ENCODE data around the gene BOC. TPM values are rescaled to one million over a fixed set of nuclear protein-coding genes. Genes with fewer than 3 reads are reported as not detected.

Gene BOC
- total RNA-seq, 1 experiment from 2014 or later = 7.3 TPM

DNA sequence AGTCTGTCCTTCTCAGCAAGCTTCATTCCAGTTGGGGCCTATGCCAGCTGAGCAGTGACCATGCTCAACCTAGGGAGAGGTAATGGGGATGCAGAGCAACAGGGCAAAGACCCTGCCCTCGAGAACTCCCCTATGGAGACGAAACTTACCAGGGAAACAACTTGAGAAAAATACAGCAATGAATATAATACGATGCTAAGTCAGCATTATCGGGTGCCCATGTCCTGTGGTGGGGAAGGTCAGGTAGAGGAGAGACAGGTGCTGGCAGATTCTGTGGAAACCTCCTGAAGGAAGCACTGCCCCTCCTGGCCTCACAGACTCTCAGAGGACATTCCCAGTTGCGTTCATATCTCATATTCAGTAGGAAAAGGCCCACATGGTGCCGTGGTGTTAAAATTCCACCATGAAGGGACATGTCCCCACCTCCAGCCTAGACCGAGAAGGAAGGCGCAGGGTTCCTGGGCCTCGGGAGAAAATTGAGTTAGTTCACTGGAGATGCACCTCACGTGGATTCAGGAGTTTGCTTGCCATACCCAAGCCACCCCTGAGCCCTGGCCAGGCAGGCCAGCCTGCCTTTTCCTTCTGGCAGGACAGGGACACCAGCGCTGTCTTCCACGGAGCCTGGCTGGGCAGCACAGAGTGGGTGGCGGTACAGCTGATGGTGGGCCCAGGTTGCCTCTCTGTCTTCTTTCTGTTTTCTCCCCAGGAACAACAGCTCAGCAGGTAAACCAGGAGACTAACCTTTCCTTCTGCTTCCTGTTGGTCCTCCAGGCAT, 62.4 kb downstream of the BOC start:
- Histone ChIP-seq H3K27me3 (ENCODE audit: low read length) (no peaks in the 10 kb centered on the region), H3K79me2 (ENCODE audit: low read length) (no peaks in the 10 kb centered on the region), H3K4me2 (ENCODE audit: low read length) (no peak overlapping the region), H4K20me1 (ENCODE audit: low read length) (no peaks in the 10 kb centered on the region), H3K4me1 (ENCODE audit: insufficient read depth, low read length) (peaks cover 10% of the 10 kb centered on the region; the same call in 1 of the 2 replicates), H3K4me3 (ENCODE audit: low read length) (no peak overlapping the region), H3K27ac (ENCODE audit: low read length) (no peak overlapping the region), H3K36me3 (ENCODE audit: low read depth, low read length) (no peaks in the 10 kb centered on the region), H3F3A (ENCODE audit: low read length, unreplicated experiment) (no peaks in the 10 kb centered on the region), H3K9ac (ENCODE audit: low read length) (no peak overlapping the region), H3K9me3 (ENCODE audit: low read length) (no peaks in the 10 kb centered on the region), H3K9me2 (replicated peaks; ENCODE audit: low read length) (no peaks in the 10 kb centered on the region), H2AFZ (ENCODE audit: low read length) (no peak overlapping the region)
- TF ChIP-seq EZH2phosphoT487 (IDR thresholded peaks at IDR 0.05; ENCODE audit: borderline replicate concordance, low read length) = no peak
- no peak for TF ChIP-seq EZH2 (IDR thresholded peaks at IDR 0.05; ENCODE audit: low read length, unreplicated experiment)
- TF ChIP-seq, protein P1, sequence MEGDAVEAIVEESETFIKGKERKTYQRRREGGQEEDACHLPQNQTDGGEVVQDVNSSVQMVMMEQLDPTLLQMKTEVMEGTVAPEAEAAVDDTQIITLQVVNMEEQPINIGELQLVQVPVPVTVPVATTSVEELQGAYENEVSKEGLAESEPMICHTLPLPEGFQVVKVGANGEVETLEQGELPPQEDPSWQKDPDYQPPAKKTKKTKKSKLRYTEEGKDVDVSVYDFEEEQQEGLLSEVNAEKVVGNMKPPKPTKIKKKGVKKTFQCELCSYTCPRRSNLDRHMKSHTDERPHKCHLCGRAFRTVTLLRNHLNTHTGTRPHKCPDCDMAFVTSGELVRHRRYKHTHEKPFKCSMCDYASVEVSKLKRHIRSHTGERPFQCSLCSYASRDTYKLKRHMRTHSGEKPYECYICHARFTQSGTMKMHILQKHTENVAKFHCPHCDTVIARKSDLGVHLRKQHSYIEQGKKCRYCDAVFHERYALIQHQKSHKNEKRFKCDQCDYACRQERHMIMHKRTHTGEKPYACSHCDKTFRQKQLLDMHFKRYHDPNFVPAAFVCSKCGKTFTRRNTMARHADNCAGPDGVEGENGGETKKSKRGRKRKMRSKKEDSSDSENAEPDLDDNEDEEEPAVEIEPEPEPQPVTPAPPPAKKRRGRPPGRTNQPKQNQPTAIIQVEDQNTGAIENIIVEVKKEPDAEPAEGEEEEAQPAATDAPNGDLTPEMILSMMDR (conservative IDR thresholded peaks at IDR 0.05; ENCODE audit: low read depth, low read length) = no peak
- no peak for ATAC-seq
- intact Hi-C loops (cut with micrococcal nuclease) = no loop called here
- BruUV-seq (replicated peaks) = no TSS peak
- CTCF ChIA-PET = no interaction called here
- POLR2A ChIA-PET (ENCODE audit: unreplicated experiment) = no interaction called here
- no peak for DNase-seq

DNA sequence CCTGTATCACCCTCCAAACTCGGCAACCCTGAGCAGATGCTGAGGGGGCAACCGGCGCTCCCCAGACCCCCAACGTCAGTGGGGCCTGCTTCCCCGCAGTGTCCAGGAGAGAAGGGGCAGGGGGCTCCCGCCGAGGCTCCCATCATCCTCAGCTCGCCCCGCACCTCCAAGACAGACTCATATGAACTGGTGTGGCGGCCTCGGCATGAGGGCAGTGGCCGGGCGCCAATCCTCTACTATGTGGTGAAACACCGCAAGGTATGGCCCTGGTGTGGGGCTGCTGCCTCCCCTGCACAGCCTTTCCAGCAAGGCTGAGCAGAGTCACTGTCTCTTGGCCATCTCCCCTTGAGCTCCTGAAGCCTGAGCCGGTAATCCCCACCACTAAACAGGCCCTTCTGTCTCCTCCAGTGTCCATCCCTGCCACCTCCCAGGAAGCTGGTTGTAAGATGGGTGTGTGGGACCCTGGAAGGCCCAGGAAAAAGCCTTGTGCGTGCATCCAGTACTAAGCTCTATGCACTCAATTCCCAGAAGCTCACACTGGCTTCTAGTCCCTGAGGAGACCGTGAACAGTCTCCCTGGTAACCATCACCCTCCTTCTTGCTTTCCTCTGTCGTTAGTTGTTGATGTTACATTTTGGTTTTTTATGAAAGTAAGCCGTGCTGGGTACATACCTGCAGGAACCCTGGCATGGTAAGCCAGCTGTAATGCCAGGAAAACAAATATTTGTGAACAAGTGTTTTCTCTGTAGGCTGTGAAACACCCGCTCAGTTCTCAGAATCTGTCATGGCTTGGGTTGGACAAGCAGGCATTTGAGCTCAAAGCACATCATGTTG, 63.3 kb downstream of the BOC start:
- Histone ChIP-seq H3K36me3 (ENCODE audit: low read depth, low read length) (no peaks in the 10 kb centered on the region), H3K27me3 (ENCODE audit: low read length) (no peaks in the 10 kb centered on the region), H3F3A (ENCODE audit: low read length, unreplicated experiment) (no peaks in the 10 kb centered on the region), H3K9me3 (ENCODE audit: low read length) (no peaks in the 10 kb centered on the region), H3K4me2 (ENCODE audit: low read length) (no peak overlapping the region), H3K27ac (ENCODE audit: low read length) (no peak overlapping the region), H4K20me1 (ENCODE audit: low read length) (no peaks in the 10 kb centered on the region), H3K79me2 (ENCODE audit: low read length) (no peaks in the 10 kb centered on the region), H2AFZ (ENCODE audit: low read length) (no peak overlapping the region), H3K9me2 (replicated peaks; ENCODE audit: low read length) (no peaks in the 10 kb centered on the region), H3K4me1 (ENCODE audit: insufficient read depth, low read length) (peaks cover 10% of the 10 kb centered on the region; the same call in 1 of the 2 replicates), H3K4me3 (ENCODE audit: low read length) (no peak overlapping the region), H3K9ac (ENCODE audit: low read length) (no peak overlapping the region)
- POLR2A ChIA-PET (ENCODE audit: unreplicated experiment) = no interaction called here
- no TSS peak for BruUV-seq (replicated peaks)
- DNase-seq = no peak
- intact Hi-C loops (cut with micrococcal nuclease) = no loop called here
- TF ChIP-seq EZH2phosphoT487 (IDR thresholded peaks at IDR 0.05; ENCODE audit: borderline replicate concordance, low read length) = no peak
- TF ChIP-seq, protein P1 (conservative IDR thresholded peaks at IDR 0.05; ENCODE audit: low read depth, low read length) = no peak
- no peak for TF ChIP-seq EZH2 (IDR thresholded peaks at IDR 0.05; ENCODE audit: low read length, unreplicated experiment)
- no peak for ATAC-seq
- CTCF ChIA-PET = no interaction called here

DNA sequence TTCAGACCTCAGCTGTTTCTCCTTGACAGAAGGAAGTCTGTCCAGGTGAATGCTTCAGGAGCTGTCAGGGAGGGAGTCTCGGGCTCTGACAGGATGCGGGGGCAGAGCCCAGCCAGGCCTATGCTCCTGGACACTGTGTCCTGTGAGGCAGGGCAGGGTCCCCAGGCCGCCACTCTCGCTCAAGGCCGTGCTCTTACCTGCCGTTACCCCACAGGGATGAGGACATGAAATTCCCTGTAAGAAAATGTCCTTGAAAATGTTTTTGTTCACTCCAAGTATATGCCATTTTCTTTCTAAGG, 63.9 kb downstream of the BOC start:
- POLR2A ChIA-PET (ENCODE audit: unreplicated experiment) = no interaction called here
- H3K9me2 ChIP-seq (replicated peaks; ENCODE audit: low read length) = no peaks in the 10 kb centered on the region
- no peak overlapping the region for H2AFZ ChIP-seq (ENCODE audit: low read length)
- H3K27me3 ChIP-seq (ENCODE audit: low read length) = no peaks in the 10 kb centered on the region
- no peaks in the 10 kb centered on the region for H3F3A ChIP-seq (ENCODE audit: low read length, unreplicated experiment)
- no peak overlapping the region for H3K4me2 ChIP-seq (ENCODE audit: low read length)
- CTCF ChIA-PET = no interaction called here
- H3K9ac ChIP-seq (ENCODE audit: low read length) = no peak overlapping the region
- no peak overlapping the region for H3K27ac ChIP-seq (ENCODE audit: low read length)
- ATAC-seq (no peak), DNase-seq (no peak)
- no peaks in the 10 kb centered on the region for H3K79me2 ChIP-seq (ENCODE audit: low read length)
- H3K36me3 ChIP-seq (ENCODE audit: low read depth, low read length) = no peaks in the 10 kb centered on the region
- H3K4me3 ChIP-seq (ENCODE audit: low read length) = no peak overlapping the region
- no TSS peak for BruUV-seq (replicated peaks)
- no peaks in the 10 kb centered on the region for H4K20me1 ChIP-seq (ENCODE audit: low read length)
- H3K4me1 ChIP-seq (ENCODE audit: insufficient read depth, low read length) = peaks cover 10% of the 10 kb centered on the region; the same call in 1 of the 2 replicates
- no peak for TF ChIP-seq EZH2 (IDR thresholded peaks at IDR 0.05; ENCODE audit: low read length, unreplicated experiment)
- TF ChIP-seq, protein P1 (conservative IDR thresholded peaks at IDR 0.05; ENCODE audit: low read depth, low read length) = no peak
- no peak for TF ChIP-seq EZH2phosphoT487 (IDR thresholded peaks at IDR 0.05; ENCODE audit: borderline replicate concordance, low read length)
- intact Hi-C loops (cut with micrococcal nuclease) = no loop called here
- no peaks in the 10 kb centered on the region for H3K9me3 ChIP-seq (ENCODE audit: low read length)
